DND-41 (cell line): ENCODE results near the gene USP32.

Experiments used
- ATAC-seq: fragments of 200-7000 bp; cut with Tn5 transposase; 3 replicates; pipeline ENCODE4 v1.9.1; 2021; ENCODE audit warnings: low read depth; ENCODE audit not compliant: insufficient read depth
- DNase-seq: peaks from one replicate; pipeline ENCODE4 v3.0.0-alpha.2; 2020
- H2AFZ ChIP-seq: 2 replicates; pipeline ENCODE4 v1.6.0; 2012; ENCODE audit warnings: low read depth, low read length
- H3K27ac ChIP-seq: 2 replicates; pipeline ENCODE4 v1.5.1; 2012; ENCODE audit warnings: low read length, inconsistent platforms
- H3K27me3 ChIP-seq: fragments of 200-600 bp; sonication (generic); 2 replicates; pipeline ENCODE4 v1.6.0; 2012; ENCODE audit warnings: low read length, mild to moderate bottlenecking, inconsistent platforms; ENCODE audit not compliant: insufficient read depth, poor library complexity
- H3K36me3 ChIP-seq: 2 replicates; pipeline ENCODE4 v1.5.1; 2012; ENCODE audit warnings: low read length, inconsistent platforms; ENCODE audit not compliant: insufficient read depth
- H3K4me1 ChIP-seq: 2 replicates; pipeline ENCODE4 v1.5.1; 2012; ENCODE audit warnings: mild to moderate bottlenecking, low read length; ENCODE audit not compliant: insufficient read depth
- H3K4me2 ChIP-seq: 2 replicates; pipeline ENCODE4 v1.6.0; 2012; ENCODE audit warnings: mild to moderate bottlenecking, moderate library complexity, low read length, inconsistent platforms; ENCODE audit not compliant: insufficient read depth
- H3K4me3 ChIP-seq, 2 experiments: fragments of 200-600 bp in 1 of 2; shearing (Covaris generic) in 1 of 2; 2 replicates each; pipeline ENCODE4 v1.5.1; 2012 to 2016; ENCODE audit warnings: inconsistent platforms in 2 of 2, low read length in 2 of 2, mild to moderate bottlenecking in 2 of 2, low read depth in 1 of 2, moderate library complexity in 1 of 2
- H3K79me2 ChIP-seq: 2 replicates; pipeline ENCODE4 v1.6.0; 2012; ENCODE audit warnings: low read length, inconsistent platforms; ENCODE audit not compliant: insufficient read depth
- H3K9ac ChIP-seq: 2 replicates; pipeline ENCODE4 v1.6.0; 2012; ENCODE audit warnings: low read depth, mild to moderate bottlenecking, inconsistent platforms, low read length, moderate library complexity
- H3K9me3 ChIP-seq: 2 replicates; pipeline ENCODE4 v1.5.1; 2012; ENCODE audit warnings: low read length, moderate library complexity, mild to moderate bottlenecking, inconsistent platforms; ENCODE audit not compliant: insufficient read depth, severe bottlenecking
- H4K20me1 ChIP-seq: 2 replicates; pipeline ENCODE4 v1.6.0; 2012; ENCODE audit warnings: low read length; ENCODE audit not compliant: insufficient read depth
- CTCF ChIP-seq: IDR thresholded peaks from 2 replicates; pipeline ENCODE4 v1.5.1; 2012; ENCODE audit warnings: borderline replicate concordance, low read length, moderate library complexity, mild to moderate bottlenecking; ENCODE audit not compliant: poor library complexity, severe bottlenecking; ENCODE audit errors: extremely low read depth
- EZH2 ChIP-seq: IDR thresholded peaks from 3 replicates; pipeline ENCODE4 v1.6.1; 2012; ENCODE audit warnings: borderline replicate concordance, low read depth, mild to moderate bottlenecking, moderate library complexity, low read length, inconsistent platforms; ENCODE audit not compliant: severe bottlenecking

The USP32 gene

GRCh38 chr17:60392845-60393702 lies 1.1 kb upstream of the USP32 start:
- Histone ChIP-seq H3K79me2 (peaks cover 36% of the 10 kb centered on the region), H4K20me1 (peaks cover 5% of the 10 kb centered on the region; the same call in 1 of the 2 replicates), H3K36me3 (no peaks in the 10 kb centered on the region; the same call in 1 of the 2 replicates), H3K4me1 (peaks cover 42% of the 10 kb centered on the region), H3K9me3 (no peaks in the 10 kb centered on the region), H2AFZ (peak overlapping the region; percentile 81), H3K27ac (peak overlapping the region; percentile 99), H3K4me3 (peak overlapping the region; percentile 81 to 84), H3K9ac (peak overlapping the region; percentile 94), H3K4me2 (peak overlapping the region; percentile 92), H3K27me3 (no peaks in the 10 kb centered on the region)
- DNase-seq (peak; percentile 53), ATAC-seq (no peak)
- TF ChIP-seq EZH2 (no peak), CTCF (no peak)

- Histone ChIP-seq H3K4me1 (peaks cover 52% of the 10 kb centered on the region), H3K9me3 (no peaks in the 10 kb centered on the region), H3K4me3 (peak overlapping the region; percentile 82 to 84), H3K27me3 (no peaks in the 10 kb centered on the region), H2AFZ (peak overlapping the region; percentile 80), H3K4me2 (peak overlapping the region; percentile 92), H3K27ac (peak overlapping the region; percentile 99), H3K79me2 (peaks cover 51% of the 10 kb centered on the region), H3K36me3 (no peaks in the 10 kb centered on the region; the same call in 1 of the 2 replicates), H3K9ac (peak overlapping the region; percentile 94), H4K20me1 (peaks cover 8% of the 10 kb centered on the region; the same call in 1 of the 2 replicates)
- peak; percentile 59 for ATAC-seq
- TF ChIP-seq EZH2 (no peak), CTCF (no peak)
- no peak for DNase-seq
Measured at GRCh38 chr17:60391471-60392041, 377 bp downstream of the USP32 start.

GRCh38 chr17:60390925-60391470 lies 935 bp downstream of the USP32 start:
- no peak for TF ChIP-seq EZH2
- TF ChIP-seq CTCF = no peak
- Histone ChIP-seq H2AFZ (peak overlapping the region; percentile 80), H3K36me3 (no peaks in the 10 kb centered on the region; the same call in 1 of the 2 replicates), H3K4me3 (peak overlapping the region; percentile 82 to 84), H3K79me2 (peaks cover 56% of the 10 kb centered on the region), H3K9ac (peak overlapping the region; percentile 94), H3K9me3 (no peaks in the 10 kb centered on the region), H3K27ac (peak overlapping the region; percentile 99), H3K4me1 (peaks cover 56% of the 10 kb centered on the region), H3K4me2 (peak overlapping the region; percentile 92), H3K27me3 (no peaks in the 10 kb centered on the region), H4K20me1 (peaks cover 10% of the 10 kb centered on the region; the same call in 1 of the 2 replicates)
- ATAC-seq (no peak), DNase-seq (peak; percentile 27)
